PC-3 (cell line): ENCODE measurements around the gene GNAZ.

Experiments
- CTCF ChIP-seq: fragments of 300-600 bp; sonication (generic); conservative IDR thresholded peaks from 2 replicates; pipeline ENCODE4 v1.5.1; 2017; ENCODE audit warnings: antibody characterized with exemption, low read depth, mild to moderate bottlenecking, low read length
- EZH2 ChIP-seq: fragments of 300-600 bp; sonication (generic); IDR thresholded peaks from one replicate; pipeline ENCODE4 v1.6.1; 2017; ENCODE audit warnings: antibody characterized with exemption, mild to moderate bottlenecking, low read length; ENCODE audit not compliant: unreplicated experiment
- EZH2phosphoT487 ChIP-seq: fragments of 300-600 bp; sonication (generic); IDR thresholded peaks from 2 replicates; pipeline ENCODE4 v1.6.1; 2018; ENCODE audit warnings: mild to moderate bottlenecking, antibody characterized with exemption, low read length, borderline replicate concordance

- no peak for TF ChIP-seq CTCF
- TF ChIP-seq EZH2: no peak
- no peak for TF ChIP-seq EZH2phosphoT487
Observed at GRCh38 chr22:23038902-23039301, 31.4 kb upstream of the GNAZ start.
